HAP-1 (cell line): ENCODE measurements around the gene ABHD10.

Source experiments
- DNase-seq, 2 experiments: peaks; one replicate each; pipeline ENCODE4 v3.0.0-alpha.2; 2016 to 2020; ENCODE audit warnings: low spot score in 2 of 2
- H3K27me3 ChIP-seq: fragments of 250-450 bp; sonication (Bioruptor Pico); 2 replicates; pipeline ENCODE4 v1.5.1; 2020; ENCODE audit warnings: low read depth, mild to moderate bottlenecking, moderate library complexity
- H3K36me3 ChIP-seq: fragments of 250-450 bp; sonication (Bioruptor Pico); replicated peaks from 2 replicates; pipeline ENCODE4 v1.5.1; 2020; ENCODE audit warnings: mild to moderate bottlenecking
- H3K4me1 ChIP-seq: fragments of 250-450 bp; sonication (Bioruptor Pico); 2 replicates; pipeline ENCODE4 v1.5.1; 2020; ENCODE audit warnings: mild to moderate bottlenecking
- H3K4me3 ChIP-seq: fragments of 250-450 bp; sonication (Bioruptor Pico); 2 replicates; pipeline ENCODE4 v1.5.1; 2020; ENCODE audit warnings: mild to moderate bottlenecking, moderate library complexity
- H3K9me3 ChIP-seq: fragments of 250-450 bp; sonication (Bioruptor Pico); 2 replicates; pipeline ENCODE4 v1.5.1; 2020; ENCODE audit warnings: mild to moderate bottlenecking, moderate library complexity
- in situ Hi-C: fragments of 300-500 bp; cut with MboI; formaldehyde crosslinking; loops from 3 replicates; pipeline ENCODE4 v1.14.3; 2020; ENCODE audit warnings: low sequenced_read_pairs, inconsistent platforms, mixed read lengths

ABHD10 gene

GRCh38 chr3:111978583-111979433 is at the start of gene ABHD10:
ABHD10 (plus strand) TSS chr3:111979026; CDS start chr3:111979062, 36 bp downstream.
- Histone ChIP-seq H3K36me3 (no peaks in the 10 kb centered on the region), H3K9me3 (no peaks in the 10 kb centered on the region), H3K27me3 (peaks cover 5% of the 10 kb centered on the region; the same call in 1 of the 2 replicates), H3K4me1 (0 out of 2 replicates have a peak, but pooled peaks cover 2% of the 10 kb centered on the region), H3K4me3 (peak within 1 kb of the TSS; percentile 61)
- in situ Hi-C loops, result no loop called here
- DNase-seq, result peak; percentile 92 to 96

DNA sequence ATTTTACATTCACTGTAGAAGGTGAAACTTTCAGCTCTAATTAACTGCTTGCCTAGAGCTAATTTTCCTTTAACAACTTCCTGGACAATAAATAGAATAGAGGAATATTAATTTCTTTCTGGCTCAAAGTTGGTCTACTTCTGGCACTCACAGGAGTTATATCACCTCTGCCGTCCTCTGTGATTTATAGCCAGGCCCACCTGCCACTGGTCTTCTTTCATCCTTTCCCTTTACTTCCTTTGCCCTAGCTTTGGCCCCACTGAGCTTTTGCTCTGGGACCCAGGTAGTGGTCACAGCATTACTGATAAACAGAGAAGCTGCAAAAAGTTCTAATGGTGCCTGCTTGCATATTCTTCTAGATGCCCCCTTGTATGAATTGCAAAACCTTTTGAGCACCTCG is 49.3 kb upstream of the ABHD10 start:
- in situ Hi-C loops, result no loop called here
- no peak for DNase-seq

GRCh38 chr3:111932946-111933345 is 45.9 kb upstream of the ABHD10 start:
- Histone ChIP-seq H3K4me3 (no peak overlapping the region), H3K9me3 (no peaks in the 10 kb centered on the region), H3K36me3 (no peaks in the 10 kb centered on the region), H3K4me1 (no peaks in the 10 kb centered on the region), H3K27me3 (peaks cover 12% of the 10 kb centered on the region; the same call in 1 of the 2 replicates)
- in situ Hi-C loops, result no loop called here
- no peak for DNase-seq

More for the DNA sequence above, 49.3 kb upstream of the ABHD10 start:
- Histone ChIP-seq H3K27me3 (peaks cover 12% of the 10 kb centered on the region; the same call in 1 of the 2 replicates), H3K36me3 (no peaks in the 10 kb centered on the region), H3K4me1 (no peaks in the 10 kb centered on the region; the same call in 1 of the 2 replicates), H3K9me3 (no peaks in the 10 kb centered on the region), H3K4me3 (no peak overlapping the region)

DNA sequence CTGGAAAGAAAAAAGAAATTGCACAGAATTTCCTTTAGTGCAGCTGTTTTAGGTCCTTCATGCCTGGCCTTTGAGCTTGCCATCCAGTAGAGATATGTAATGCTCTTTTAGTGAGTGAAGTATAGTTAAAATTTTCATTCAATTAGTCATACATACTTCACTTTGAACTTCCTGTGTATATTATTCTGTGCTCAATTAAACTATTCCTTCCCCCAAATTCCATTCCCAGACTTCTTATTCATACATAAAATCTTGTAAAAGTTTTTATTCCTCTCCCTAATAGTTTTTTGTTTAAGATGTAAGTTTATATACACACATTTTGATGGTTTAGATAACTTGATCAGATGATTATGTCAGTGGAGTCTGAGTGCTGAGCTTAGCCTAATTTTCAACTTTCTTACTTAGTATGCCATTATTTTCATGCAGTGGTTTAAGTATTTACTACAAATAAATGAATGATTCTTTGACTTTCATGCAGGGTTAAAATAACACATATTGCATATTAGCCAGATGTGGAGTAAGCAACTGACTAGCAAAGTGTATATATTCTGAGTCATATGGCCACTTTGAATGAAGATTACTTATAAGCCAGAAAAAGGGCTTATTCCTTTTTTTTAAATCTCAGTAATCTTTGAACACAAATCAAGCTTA is 42.5 kb upstream of the ABHD10 start:
- in situ Hi-C loops, result no loop called here
- no peak overlapping the region for H3K4me3 ChIP-seq
- no peaks in the 10 kb centered on the region for H3K4me1 ChIP-seq
- no peaks in the 10 kb centered on the region for H3K27me3 ChIP-seq
- DNase-seq, result no peak
- H3K9me3 ChIP-seq, result no peaks in the 10 kb centered on the region
- H3K36me3 ChIP-seq, result no peaks in the 10 kb centered on the region

GRCh38 chr3:111936967-111937366 is 41.9 kb upstream of the ABHD10 start:
- Histone ChIP-seq H3K27me3 (no peaks in the 10 kb centered on the region), H3K9me3 (no peaks in the 10 kb centered on the region), H3K36me3 (no peaks in the 10 kb centered on the region), H3K4me1 (no peaks in the 10 kb centered on the region), H3K4me3 (no peak overlapping the region)
- in situ Hi-C loops, result no loop called here
- no peak for DNase-seq

DNA sequence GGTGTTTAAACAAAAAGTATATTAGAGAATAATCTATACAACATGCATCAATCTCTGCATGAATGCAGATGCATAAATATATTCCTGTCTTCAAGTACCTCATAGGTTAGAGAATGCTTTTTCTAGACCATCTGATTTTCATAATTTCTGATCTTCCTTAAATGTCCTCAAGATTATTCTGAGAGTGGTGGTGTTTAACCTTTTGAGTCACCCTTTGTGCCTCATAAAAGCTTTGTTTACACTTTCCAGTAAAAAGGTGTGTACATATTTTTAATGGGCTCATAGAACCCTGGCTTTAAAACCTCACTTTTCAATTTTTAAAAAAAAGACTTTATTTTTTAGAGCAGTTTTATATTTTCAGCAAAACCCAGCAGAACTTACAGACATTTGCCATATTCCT is 41.0 kb upstream of the ABHD10 start:
- Histone ChIP-seq H3K4me3 (no peak overlapping the region), H3K9me3 (no peaks in the 10 kb centered on the region), H3K4me1 (no peaks in the 10 kb centered on the region), H3K27me3 (no peaks in the 10 kb centered on the region), H3K36me3 (no peaks in the 10 kb centered on the region)
- in situ Hi-C loops, result no loop called here
- no peak for DNase-seq

DNA sequence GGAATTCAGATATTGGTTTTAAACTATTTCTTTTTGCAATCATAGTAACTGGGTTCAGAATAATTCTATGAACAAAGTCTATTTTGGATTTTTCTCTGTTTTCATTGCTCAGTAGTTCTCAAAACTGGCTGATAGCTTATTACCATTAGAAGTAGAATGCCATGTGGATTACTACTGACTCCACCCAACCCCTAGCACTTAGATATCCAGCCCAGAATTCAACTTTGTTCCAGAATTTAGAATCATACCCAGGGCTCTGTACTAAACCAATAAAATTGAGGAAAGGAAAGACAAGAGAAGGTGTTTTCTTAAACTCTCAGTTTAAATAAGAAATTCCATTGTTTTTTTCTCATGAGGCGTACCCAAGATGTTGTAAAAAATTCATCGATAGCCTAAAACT is 39.0 kb upstream of the ABHD10 start:
- Histone ChIP-seq H3K9me3 (no peaks in the 10 kb centered on the region), H3K4me1 (no peaks in the 10 kb centered on the region), H3K4me3 (no peak overlapping the region), H3K27me3 (no peaks in the 10 kb centered on the region), H3K36me3 (no peaks in the 10 kb centered on the region)
- DNase-seq, result no peak
- in situ Hi-C loops, result no loop called here

DNA sequence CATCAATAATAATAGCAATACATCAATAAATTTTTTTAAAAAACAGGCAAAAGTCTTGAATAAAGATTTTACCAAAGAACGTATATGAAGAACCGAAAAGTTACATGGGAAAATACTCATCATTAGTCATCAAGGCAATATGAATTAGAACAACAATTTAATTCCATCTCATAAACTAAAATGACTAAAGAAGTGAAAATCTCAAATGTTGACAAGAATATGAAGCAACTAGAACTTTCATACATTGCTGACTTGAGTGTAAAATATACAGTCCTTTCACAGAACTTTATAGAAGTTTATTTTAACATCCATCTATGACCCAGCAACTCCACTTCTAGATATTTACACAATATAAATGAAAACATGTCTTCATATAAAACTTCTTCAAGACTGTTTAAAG is 35.3 kb upstream of the ABHD10 start:
- H3K9me3 ChIP-seq, result no peaks in the 10 kb centered on the region
- no peak for DNase-seq
- H3K27me3 ChIP-seq, result peaks cover 13% of the 10 kb centered on the region
- H3K4me1 ChIP-seq, result no peaks in the 10 kb centered on the region
- in situ Hi-C loops, result no loop called here
- no peak overlapping the region for H3K4me3 ChIP-seq
- no peaks in the 10 kb centered on the region for H3K36me3 ChIP-seq

- Histone ChIP-seq H3K36me3 (no peaks in the 10 kb centered on the region), H3K27me3 (peaks cover 18% of the 10 kb centered on the region), H3K4me3 (no peak overlapping the region), H3K9me3 (no peaks in the 10 kb centered on the region), H3K4me1 (no peaks in the 10 kb centered on the region)
- DNase-seq, result no peak
- in situ Hi-C loops, result no loop called here
These were observed 34.5 kb upstream of the ABHD10 start for GRCh38 chr3:111944372-111944771.

DNA sequence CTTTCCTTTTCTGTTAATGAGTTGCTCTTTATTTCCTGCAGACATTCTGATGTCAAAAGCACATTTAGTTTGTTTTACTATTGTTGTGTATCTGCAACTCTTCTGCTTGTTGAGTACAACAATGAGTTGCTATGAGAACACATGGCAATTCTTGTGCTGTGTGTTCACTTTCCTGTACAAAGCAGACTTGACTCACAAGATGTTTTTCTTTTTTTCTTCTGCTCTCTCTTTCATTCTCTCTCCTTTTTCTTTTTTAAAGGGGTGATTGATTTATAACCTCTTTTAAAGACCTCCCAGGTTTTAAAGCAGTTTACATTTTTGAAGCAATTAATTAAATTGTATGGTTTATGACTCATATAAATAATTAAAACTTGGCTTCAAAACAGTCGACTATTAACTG is 31.6 kb upstream of the ABHD10 start:
- Histone ChIP-seq H3K27me3 (peaks cover 25% of the 10 kb centered on the region), H3K9me3 (no peaks in the 10 kb centered on the region), H3K4me3 (no peak overlapping the region), H3K36me3 (no peaks in the 10 kb centered on the region), H3K4me1 (no peaks in the 10 kb centered on the region)
- in situ Hi-C loops, result no loop called here
- no peak for DNase-seq

GRCh38 chr3:111948786-111949185 is 30.0 kb upstream of the ABHD10 start:
- in situ Hi-C loops, result no loop called here
- DNase-seq, result no peak
- Histone ChIP-seq H3K9me3 (no peaks in the 10 kb centered on the region), H3K4me1 (no peaks in the 10 kb centered on the region), H3K36me3 (no peaks in the 10 kb centered on the region), H3K4me3 (no peak overlapping the region), H3K27me3 (peaks cover 30% of the 10 kb centered on the region)

GRCh38 chr3:111949712-111950111 is 29.1 kb upstream of the ABHD10 start:
- DNase-seq, result no peak
- in situ Hi-C loops, result no loop called here
- no peak overlapping the region for H3K4me3 ChIP-seq
- no peaks in the 10 kb centered on the region for H3K36me3 ChIP-seq
- H3K9me3 ChIP-seq, result no peaks in the 10 kb centered on the region
- no peaks in the 10 kb centered on the region for H3K4me1 ChIP-seq
- peaks cover 37% of the 10 kb centered on the region for H3K27me3 ChIP-seq

DNA sequence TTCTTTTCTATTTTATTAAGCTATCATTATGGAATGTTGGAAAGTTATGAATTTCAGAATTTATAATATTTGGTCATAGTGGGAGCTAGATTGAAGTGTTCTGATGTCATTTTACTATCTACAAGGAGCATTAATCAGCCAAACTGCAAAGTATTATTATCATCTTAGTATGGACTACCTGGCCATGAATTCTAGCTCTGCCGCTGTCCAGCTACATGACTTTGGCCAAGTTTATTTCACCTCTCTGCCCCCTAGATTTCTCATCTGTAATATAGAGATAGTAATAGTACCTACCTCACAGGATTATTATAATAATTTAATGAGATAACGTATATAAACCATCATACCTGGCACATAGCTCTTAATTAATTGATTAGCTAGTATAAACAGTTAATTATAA is 27.8 kb upstream of the ABHD10 start:
- Histone ChIP-seq H3K9me3 (no peaks in the 10 kb centered on the region), H3K27me3 (peaks cover 46% of the 10 kb centered on the region), H3K36me3 (no peaks in the 10 kb centered on the region), H3K4me3 (no peak overlapping the region), H3K4me1 (no peaks in the 10 kb centered on the region)
- no peak for DNase-seq
- in situ Hi-C loops, result no loop called here

DNA sequence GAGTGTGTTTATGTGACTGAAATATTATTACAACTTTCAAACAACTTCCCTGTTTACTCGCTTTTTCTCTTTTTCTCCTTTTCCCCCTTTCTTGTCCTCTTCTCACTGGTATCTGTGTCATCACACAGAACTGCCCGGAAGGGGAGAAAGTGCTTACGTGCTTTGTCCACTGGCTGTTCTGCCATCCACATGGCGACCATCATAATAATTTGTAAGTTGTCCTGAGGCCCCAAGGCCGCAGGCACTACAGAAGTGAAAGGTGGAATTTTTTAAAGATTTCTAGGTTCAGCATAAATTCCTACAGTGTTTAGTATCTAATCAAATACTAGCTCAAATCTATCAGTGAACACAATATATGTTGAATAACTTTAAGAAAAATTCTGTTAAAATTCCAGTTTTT is 26.7 kb upstream of the ABHD10 start:
- peaks cover 49% of the 10 kb centered on the region for H3K27me3 ChIP-seq
- no peaks in the 10 kb centered on the region for H3K9me3 ChIP-seq
- H3K36me3 ChIP-seq, result no peaks in the 10 kb centered on the region
- DNase-seq, result no peak
- H3K4me3 ChIP-seq, result no peak overlapping the region
- H3K4me1 ChIP-seq, result peaks cover 7% of the 10 kb centered on the region
- in situ Hi-C loops, result no loop called here
